Measurements from ENCODE around the gene TBL3. TPM values are rescaled to one million over a fixed set of nuclear protein-coding genes. Genes with fewer than 3 reads are reported as not detected.

TBL3 gene
- total and polyA plus RNA-seq, 4 donors: 12.5 to 24.3 (median 14.2) TPM

- peak within 1 kb of the TSS; percentile 83 to 87 for H3K27ac ChIP-seq (ENCODE audit: low read depth in 1 of 2, low read length in 2 of 2)
- peak within 1 kb of the TSS; percentile 4 to 56 for H3K9ac ChIP-seq (ENCODE audit: low read depth in 1 of 2, low read length in 2 of 2)
- peak within 1 kb of the TSS; percentile 65 to 90 (median 77) for H3K4me3 ChIP-seq (ENCODE audit: low read depth in 1 of 3, low read length in 3 of 3)
- peaks cover 5 to 35% (median 17%) of the 10 kb centered on the region in 4 donors for H3K4me1 ChIP-seq (ENCODE audit: control insufficient read depth in 4 of 4, insufficient read depth in 4 of 4, low read length in 3 of 4)
- DNase-seq (ENCODE audit: low spot score): peak; percentile 89
- H3K36me3 ChIP-seq (ENCODE audit: control insufficient read depth in 4 of 4, insufficient read depth in 3 of 4, low read depth in 1 of 4, low read length in 3 of 4): peaks cover 0 to 17% (median under 1%) of the 10 kb centered on the region in 4 donors
- H3K27me3 ChIP-seq (ENCODE audit: control insufficient read depth in 4 of 4, insufficient read depth in 4 of 4, low read length in 3 of 4): no peaks in the 10 kb centered on the region
- TF ChIP-seq YY1 (IDR thresholded peaks at IDR 0.05) (peak; percentile 86), FOXA1 (IDR thresholded peaks at IDR 0.05) (no peak), HNF4G (IDR thresholded peaks at IDR 0.05) (no peak), REST (IDR thresholded peaks at IDR 0.05) (peak; percentile 32), RXRA (IDR thresholded peaks at IDR 0.05) (peak in 1 of 2 donors; percentile 29), HNF4A (conservative IDR thresholded peaks at IDR 0.05) (peak; percentile 81 to 87), EGR1 (IDR thresholded peaks at IDR 0.05; ENCODE audit: low read depth in 2 of 2) (peak in 1 of 2 donors; percentile 2), GABPA (IDR thresholded peaks at IDR 0.05 in 1 of 2, conservative IDR thresholded peaks at IDR 0.05 in 1 of 2) (peak in 1 of 2 donors; percentile 48), FOXA2 (IDR thresholded peaks at IDR 0.05) (no peak), SP1 (IDR thresholded peaks at IDR 0.05) (peak; percentile 86), TAF1 (conservative IDR thresholded peaks at IDR 0.05) (no peak), RAD21 (IDR thresholded peaks at IDR 0.05) (no peak), JUND (IDR thresholded peaks at IDR 0.05) (no peak), CTCF (IDR thresholded peaks at IDR 0.05; ENCODE audit: low read depth, low read length, missing input control) (peak; percentile 27), NR2F2 (IDR thresholded peaks at IDR 0.05) (peak; percentile 87)
- TF ChIP-seq, protein P1, sequence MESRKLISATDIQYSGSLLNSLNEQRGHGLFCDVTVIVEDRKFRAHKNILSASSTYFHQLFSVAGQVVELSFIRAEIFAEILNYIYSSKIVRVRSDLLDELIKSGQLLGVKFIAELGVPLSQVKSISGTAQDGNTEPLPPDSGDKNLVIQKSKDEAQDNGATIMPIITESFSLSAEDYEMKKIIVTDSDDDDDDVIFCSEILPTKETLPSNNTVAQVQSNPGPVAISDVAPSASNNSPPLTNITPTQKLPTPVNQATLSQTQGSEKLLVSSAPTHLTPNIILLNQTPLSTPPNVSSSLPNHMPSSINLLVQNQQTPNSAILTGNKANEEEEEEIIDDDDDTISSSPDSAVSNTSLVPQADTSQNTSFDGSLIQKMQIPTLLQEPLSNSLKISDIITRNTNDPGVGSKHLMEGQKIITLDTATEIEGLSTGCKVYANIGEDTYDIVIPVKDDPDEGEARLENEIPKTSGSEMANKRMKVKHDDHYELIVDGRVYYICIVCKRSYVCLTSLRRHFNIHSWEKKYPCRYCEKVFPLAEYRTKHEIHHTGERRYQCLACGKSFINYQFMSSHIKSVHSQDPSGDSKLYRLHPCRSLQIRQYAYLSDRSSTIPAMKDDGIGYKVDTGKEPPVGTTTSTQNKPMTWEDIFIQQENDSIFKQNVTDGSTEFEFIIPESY (IDR thresholded peaks at IDR 0.05): no peak
- TF ChIP-seq, protein P2, sequence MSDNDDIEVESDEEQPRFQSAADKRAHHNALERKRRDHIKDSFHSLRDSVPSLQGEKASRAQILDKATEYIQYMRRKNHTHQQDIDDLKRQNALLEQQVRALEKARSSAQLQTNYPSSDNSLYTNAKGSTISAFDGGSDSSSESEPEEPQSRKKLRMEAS (IDR thresholded peaks at IDR 0.05): no peak
- TF ChIP-seq, protein P3, sequence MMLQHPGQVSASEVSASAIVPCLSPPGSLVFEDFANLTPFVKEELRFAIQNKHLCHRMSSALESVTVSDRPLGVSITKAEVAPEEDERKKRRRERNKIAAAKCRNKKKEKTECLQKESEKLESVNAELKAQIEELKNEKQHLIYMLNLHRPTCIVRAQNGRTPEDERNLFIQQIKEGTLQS (IDR thresholded peaks at IDR 0.05): no peak
- under 1% methylated on average over 109 of the region's 109 CpGs for WGBS
- no peaks in the 10 kb centered on the region for H3K9me3 ChIP-seq (ENCODE audit: control insufficient read depth in 4 of 4, low read length in 3 of 4)
These were observed 11.9 kb downstream of the TBL3 start, which contains the start of gene GFER for GRCh38 chr16:1983544-1984346. Gene GFER, plus strand, starts transcription at chr16:1984193. Its CDS starts 26 bp downstream, at chr16:1984219.
